Upper lobe of left lung (tissue), 4 donors: ENCODE measurements around the gene PHKB.

Experiments used
- EP300 ChIP-seq, 4 donors: sonication (generic); formaldehyde crosslinking; IDR thresholded peaks; one replicate each; pipeline ENCODE4 v1.5.1; 2017; ENCODE audit warnings: antibody characterized with exemption in 4 of 4, control low read depth in 2 of 4
- POLR2A ChIP-seq, 4 donors: fragments of 450-650 bp; IDR thresholded peaks; one replicate each; pipeline ENCODE4 v1.5.1; 2016 to 2017; ENCODE audit warnings: antibody characterized with exemption in 4 of 4, mild to moderate bottlenecking in 2 of 4
- POLR2AphosphoS5 ChIP-seq, 2 donors: sonication (generic); formaldehyde crosslinking; IDR thresholded peaks; one replicate each; pipeline ENCODE4 v1.5.1; 2017; ENCODE audit warnings: antibody characterized with exemption in 2 of 2
- TF ChIP-seq, protein P1 (sequence below), 6 experiments: fragments of 450-650 bp in 4 of 6; fragments of 200-600 bp in 2 of 6; sonication (generic) in 2 of 6; IDR thresholded peaks; one replicate each; pipeline ENCODE4 v1.5.1; 2016 to 2019; ENCODE audit warnings: antibody characterized with exemption in 6 of 6

DNA sequence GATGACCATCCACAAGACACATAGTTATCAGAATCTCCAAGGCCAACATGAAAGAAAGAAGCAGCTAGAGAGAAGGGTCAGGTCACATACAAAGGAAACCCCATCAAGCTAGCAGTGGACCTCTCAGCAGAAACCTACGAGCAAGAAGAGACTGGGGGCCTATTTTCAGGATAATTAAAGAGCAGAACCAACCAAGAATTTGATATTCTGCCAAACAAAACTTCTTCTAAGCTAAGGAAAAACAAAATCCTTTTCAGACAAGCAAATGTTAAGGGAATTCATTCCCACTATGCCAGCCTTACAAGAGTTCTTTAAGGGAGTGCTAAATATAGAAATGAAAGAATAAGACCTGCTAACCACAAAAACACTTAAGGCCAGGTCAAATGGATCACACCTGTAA is 48.1 kb upstream of the PHKB start:
- TF ChIP-seq POLR2A (IDR thresholded peaks at IDR 0.05): no peak
- TF ChIP-seq, protein P1, sequence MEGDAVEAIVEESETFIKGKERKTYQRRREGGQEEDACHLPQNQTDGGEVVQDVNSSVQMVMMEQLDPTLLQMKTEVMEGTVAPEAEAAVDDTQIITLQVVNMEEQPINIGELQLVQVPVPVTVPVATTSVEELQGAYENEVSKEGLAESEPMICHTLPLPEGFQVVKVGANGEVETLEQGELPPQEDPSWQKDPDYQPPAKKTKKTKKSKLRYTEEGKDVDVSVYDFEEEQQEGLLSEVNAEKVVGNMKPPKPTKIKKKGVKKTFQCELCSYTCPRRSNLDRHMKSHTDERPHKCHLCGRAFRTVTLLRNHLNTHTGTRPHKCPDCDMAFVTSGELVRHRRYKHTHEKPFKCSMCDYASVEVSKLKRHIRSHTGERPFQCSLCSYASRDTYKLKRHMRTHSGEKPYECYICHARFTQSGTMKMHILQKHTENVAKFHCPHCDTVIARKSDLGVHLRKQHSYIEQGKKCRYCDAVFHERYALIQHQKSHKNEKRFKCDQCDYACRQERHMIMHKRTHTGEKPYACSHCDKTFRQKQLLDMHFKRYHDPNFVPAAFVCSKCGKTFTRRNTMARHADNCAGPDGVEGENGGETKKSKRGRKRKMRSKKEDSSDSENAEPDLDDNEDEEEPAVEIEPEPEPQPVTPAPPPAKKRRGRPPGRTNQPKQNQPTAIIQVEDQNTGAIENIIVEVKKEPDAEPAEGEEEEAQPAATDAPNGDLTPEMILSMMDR (IDR thresholded peaks at IDR 0.05): no peak
- no peak for TF ChIP-seq EP300 (IDR thresholded peaks at IDR 0.05)
- no peak for TF ChIP-seq POLR2AphosphoS5 (IDR thresholded peaks at IDR 0.05)
